ENCODE data around the gene FRG2.
A peak's percentile ranks its signal among the peaks of the same experiment; 100 is the strongest.
"Not testable (repeated sequence)": the region's sequence is repeated elsewhere in the genome, so short reads cannot be mapped to it uniquely, and the experiment has no call there.

Gene FRG2

DNA sequence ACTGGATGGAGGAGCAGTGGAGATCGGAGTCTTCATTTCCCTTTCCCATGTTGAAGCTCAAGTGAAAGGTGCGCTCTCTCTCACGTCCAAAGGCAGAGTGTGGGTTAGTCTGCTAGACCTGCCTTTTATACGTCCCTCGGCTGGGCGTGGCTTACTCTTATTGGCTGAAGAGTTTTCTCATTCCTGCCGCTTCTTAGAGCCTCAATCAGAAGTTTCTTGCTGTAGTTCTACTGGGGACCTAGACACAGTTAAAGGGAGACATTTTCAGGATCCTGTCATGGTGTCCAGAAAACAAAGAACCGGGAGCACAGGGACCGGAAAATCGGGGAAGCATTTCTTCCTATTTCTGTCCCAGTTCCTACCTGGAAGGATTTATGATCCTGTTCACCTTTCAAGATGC is at the start of gene FRG2:
FRG2 (minus strand) TSS at position 101 of the 400 bp plus-strand sequence; CDS start at position 49, 52 bp downstream.
- DNase-seq (ENCODE audit: low read depth), result not testable (repeated sequence)

DNA sequence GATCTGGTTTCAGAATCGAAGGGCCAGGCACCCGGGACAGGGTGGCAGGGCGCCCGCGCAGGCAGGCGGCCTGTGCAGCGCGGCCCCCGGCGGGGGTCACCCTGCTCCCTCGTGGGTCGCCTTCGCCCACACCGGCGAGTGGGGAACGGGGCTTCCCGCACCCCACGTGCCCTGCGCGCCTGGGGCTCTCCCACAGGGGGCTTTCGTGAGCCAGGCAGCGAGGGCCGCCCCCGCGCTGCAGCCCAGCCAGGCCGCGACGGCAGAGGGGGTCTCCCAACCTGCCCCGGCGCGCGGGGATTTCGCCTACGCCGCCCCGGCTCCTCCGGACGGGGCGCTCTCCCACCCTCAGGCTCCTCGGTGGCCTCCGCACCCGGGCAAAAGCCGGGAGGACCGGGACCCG is 41.3 kb upstream of the FRG2 start:
- not testable (repeated sequence) for DNase-seq (ENCODE audit: low read depth)

DNA sequence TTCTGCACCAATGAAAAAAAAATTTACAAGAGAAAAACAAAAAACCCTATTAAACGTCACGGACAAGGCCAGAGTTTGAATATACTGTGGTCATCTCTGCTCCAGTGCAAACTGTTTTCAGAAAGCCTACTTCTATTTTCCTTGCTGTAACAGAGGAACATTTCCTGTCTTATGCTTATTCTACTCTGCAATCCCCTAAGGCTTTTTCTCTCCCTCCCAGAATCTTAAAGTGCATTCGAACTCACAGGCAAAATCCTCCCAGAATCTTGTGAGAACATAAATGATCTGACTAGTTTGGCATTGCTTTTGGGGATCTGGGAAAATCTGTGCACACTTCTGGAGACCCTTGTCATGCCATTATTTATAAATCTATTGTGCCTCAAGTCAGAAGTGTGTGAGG is 37.7 kb upstream of the FRG2 start:
- peak; percentile 3 for DNase-seq (ENCODE audit: low read depth)

DNA sequence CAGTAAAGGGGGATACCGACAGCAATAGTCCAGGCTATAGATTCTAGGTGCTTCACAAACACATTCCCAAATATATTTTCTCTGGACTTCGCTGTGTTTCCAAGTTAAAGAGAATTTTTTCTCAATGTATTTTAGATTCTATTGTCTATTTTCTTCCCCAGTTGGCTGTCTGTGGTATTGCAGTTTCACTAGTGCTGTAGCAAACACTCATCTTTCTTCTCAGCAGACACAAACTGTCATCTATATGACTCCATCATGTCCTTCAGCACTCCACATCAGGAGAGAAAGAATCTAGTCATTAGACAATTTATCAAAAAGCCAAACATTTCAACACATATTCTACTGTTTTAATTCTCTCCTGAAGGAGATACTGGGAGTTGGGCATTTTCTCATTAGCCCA is 37.3 kb upstream of the FRG2 start, which contains the start of gene DBET:
DBET (plus strand) TSS at position 161 of the 400 bp plus-strand sequence.
- not testable (repeated sequence) for DNase-seq (ENCODE audit: low read depth)

DNA sequence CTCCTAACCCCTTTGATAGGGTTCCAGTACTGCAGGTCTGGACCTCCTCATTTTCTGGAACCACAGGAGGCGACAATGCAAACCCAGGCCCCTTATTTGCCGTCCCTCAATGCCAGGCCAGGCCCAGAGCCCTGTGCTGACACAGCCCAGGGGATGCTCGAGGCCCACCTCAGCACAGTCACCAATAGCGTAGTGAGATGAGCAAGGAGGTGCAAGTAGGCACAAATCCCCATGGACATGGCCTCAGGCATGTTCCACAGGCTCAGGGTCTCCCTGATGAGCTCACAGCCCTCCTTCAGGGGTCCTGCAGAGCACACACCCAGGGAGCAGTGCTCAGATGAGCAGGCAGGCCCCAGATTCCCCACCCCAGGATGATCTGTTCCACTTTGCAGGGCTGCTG is 31.9 kb upstream of the FRG2 start:
- DNase-seq (ENCODE audit: low read depth), result not testable (repeated sequence)

DNA sequence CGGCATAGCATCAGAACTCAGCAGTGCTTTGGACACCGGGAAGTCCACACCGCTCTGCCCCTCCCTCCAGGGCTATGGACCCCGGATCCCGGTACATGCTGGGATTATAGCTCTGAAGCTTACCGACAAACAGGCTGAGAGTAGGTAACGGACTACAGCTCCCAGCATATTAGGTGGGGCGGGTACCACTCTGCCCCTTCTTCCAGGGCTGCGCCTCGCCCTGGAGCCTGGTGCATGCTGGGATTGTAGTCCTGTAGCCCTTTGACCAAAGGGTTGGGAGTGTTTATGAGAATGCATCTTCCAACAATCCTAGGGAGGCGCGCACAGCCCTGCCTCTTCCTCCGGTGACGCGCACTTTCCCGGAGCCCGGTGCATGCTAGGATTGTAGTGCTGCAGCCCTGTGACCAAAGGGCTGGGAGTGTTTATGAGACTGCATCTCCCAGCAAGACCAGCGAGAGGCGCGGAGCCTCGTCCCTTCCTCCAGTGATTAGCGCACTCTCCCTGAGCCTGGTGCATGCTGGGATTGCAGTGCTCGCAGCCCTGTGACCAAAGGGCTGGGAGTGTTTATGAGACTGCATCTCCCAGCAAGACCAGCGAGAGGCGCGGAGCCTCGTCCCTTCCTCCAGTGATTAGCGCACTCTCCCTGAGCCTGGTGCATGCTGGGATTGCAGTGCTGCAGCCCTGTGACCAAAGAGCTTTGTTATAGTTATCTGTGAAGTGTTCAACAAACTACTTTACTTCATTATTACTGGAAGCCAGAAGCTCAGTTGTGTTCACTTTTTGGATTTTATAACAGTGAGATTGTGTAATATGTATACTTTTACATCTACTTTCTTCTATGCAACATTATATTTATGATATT is 22.6 kb upstream of the FRG2 start:
- not testable (repeated sequence) for DNase-seq (ENCODE audit: low read depth)

DNA sequence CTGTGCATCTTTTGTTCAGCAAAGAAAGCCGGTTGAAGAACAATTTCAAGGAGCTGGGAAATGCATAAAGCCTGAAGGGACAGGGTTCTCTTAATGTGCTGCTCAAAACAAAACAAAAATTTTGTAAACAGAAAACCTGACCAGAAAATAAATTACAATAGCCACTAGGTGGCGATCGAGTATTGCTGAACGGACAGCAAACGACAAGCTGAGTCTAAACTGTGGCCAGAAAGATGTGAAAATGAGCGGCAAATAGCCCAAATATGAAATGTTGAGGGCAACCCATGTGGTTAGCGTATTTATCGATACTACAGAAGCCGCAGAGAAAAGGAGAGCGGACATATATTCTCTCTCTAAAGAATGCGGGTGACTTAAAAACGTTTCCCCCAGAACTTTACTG is 20.6 kb upstream of the FRG2 start:
- DNase-seq (ENCODE audit: low read depth), result not testable (repeated sequence)

DNA sequence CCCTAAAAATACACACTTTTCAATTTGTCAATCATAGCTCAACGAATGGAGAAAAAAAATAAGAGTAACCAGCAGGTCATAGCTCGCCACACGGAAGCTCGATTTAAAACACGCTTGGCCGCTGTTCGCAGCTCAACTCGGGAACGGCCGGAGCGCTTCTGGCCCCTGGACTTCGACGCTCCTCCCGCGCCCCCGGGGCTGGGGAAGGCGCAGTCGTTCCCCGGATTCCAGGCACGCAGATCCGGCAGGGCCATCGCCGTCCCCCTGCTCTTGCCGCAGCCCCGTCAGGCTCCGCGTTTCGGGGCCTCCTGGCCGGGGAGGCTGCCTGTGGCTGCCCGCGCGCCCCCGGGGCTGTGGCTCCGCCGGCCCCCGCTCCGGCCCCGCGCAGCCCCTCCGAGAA is 13.8 kb upstream of the FRG2 start:
- not testable (repeated sequence) for DNase-seq (ENCODE audit: low read depth)

DNA sequence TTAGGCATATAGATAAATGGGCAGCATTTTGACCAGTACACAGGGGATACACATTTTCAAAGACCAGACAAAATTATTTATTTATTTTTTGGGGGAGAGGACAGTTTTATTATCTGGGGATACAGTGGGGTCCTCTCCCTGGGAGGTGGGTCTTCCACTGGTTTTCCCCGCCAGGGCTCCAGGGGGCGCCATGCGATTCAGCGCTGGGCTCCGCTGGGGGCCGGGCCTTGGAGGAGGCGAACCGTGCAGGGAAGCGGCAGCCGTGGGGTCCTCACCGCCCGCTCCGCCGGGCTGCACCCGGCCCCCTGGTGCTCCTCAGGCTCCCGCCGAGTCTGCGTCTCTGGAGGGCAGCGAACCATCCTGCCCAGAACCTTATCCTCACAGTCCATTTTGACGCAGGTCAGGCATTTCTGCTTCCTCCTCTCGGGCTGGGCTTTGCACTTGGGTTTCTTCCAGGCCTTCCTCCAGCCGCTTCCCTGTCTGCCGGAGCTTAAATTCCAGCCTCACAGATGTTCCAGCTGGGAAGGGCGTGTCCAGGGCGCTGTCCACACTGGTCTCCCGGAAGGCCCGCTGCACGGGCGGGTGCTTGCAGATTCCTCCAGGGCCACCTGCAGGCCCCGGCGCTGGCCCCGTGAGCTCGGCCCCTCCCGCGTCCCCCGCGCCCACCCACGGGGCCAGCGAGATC is 10.8 kb upstream of the FRG2 start:
- not testable (repeated sequence) for DNase-seq (ENCODE audit: low read depth)

DNA sequence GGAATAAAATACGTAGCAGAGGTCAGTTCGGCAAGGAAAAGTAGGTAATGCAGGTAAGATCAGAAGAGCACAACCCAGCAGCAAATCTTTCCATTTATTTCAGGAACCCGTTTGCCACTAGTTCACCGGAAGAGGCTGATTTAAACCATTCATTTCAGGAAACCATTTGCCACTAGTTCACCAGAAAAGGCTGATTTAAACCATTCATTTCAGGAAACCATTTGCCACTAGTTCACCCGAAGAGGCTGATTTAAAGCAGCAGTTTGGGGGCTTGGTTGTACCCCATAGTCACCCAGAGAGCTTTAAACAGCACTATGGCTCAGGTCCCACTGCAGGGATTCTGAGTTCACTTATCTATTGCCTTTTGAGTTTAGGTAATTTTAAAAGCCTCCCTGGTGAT is 4.2 kb upstream of the FRG2 start:
- not testable (repeated sequence) for DNase-seq (ENCODE audit: low read depth)

DNA sequence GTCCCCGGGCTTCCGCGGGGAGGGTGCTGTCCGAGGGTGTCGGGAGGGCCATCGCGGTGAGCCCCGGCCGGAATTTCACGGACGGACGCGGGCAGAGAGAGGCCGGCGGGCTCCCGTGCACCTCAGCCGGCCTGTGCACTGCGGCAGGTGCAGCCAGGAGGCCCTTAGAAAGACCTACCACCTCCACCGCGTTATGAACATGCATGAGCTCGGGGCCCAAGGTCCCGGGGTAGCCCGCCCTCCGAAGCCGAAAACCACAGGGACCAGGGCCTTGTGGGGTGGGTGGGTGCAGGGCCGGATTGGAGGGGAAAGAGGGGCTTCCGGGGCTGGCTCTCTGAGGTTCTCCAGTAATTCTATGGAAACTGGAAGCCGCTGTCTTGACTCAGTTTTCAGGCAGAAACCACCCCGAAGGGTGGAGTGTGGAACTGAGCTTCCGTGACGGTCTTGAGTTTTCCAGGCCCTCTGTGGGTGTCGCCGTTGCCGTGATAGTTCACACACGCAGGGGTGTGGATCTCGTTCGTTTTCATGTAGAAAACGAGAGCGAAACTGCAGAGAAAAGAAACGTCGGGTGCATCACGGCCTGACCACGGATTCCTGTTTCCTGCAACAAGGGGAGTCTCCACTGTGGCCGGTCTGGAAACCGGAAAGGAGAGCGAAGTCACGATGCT is 4.3 kb downstream of the FRG2 start:
- not testable (repeated sequence) for DNase-seq (ENCODE audit: low read depth)

DNA sequence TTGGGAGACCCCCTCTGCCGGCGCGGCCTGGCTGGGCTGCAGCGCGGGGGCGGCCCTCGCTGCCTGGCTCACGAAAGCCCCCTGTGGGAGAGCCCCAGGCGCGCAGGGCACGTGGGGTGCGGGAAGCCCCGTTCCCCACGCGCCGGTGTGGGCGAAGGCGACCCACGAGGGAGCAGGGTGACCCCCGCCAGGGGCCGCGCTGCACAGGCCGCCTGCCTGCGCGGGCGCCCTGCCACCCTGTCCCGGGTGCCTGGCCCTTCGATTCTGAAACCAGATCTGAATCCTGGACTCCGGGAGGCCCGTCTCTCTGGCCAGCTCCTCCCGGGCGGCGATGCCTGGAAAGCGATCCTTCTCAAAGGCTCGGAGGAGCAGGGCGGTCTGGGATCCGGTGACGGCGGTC is 5.1 kb downstream of the FRG2 start:
- not testable (repeated sequence) for DNase-seq (ENCODE audit: low read depth)

DNA sequence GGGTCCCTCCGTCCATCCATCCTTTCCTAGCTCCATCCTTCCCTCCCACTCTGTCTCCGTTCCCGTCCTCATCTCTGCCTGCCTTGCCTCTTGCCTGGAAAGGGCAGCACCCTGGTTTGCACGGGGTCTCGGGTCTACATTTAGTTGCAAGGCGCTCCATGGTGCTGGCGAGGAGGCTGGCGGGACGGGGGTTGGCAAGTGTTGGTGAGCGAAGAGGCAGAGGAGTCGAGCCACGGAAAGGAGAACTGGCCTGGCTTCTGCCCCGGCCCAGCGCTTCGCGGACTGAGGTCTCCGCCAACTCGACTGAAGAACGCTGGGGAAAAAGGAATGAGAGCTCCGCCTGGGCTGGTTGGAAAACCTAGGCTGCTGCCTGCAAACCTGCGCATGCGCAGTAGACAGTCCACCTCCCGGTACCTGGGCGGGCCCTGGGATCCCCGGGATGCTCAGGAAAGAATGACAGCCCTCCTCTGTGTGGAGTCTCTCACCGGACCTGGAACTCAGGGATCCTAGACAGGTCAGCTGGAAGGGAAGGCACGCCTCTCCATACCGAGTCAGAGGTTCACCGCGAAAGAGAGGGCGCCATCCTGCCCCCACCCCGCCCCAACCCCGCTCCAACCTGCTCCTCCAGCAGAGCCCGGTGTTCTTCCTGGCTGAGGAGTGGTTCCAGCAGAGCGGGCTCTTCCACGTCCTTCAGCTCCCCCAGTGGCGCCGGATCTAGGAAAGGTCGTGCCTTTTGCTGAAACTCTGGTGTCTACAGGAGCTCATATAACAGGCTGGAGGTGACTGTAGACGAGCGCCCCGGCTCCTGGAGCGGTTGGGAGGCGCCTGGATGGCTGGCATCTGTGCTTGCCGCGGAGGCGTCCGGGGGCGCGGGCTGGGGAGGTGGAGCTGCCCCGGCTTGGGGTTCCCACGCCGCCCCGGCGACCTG is 6.0 kb downstream of the FRG2 start:
- DNase-seq (ENCODE audit: low read depth), result peak; percentile 51

DNA sequence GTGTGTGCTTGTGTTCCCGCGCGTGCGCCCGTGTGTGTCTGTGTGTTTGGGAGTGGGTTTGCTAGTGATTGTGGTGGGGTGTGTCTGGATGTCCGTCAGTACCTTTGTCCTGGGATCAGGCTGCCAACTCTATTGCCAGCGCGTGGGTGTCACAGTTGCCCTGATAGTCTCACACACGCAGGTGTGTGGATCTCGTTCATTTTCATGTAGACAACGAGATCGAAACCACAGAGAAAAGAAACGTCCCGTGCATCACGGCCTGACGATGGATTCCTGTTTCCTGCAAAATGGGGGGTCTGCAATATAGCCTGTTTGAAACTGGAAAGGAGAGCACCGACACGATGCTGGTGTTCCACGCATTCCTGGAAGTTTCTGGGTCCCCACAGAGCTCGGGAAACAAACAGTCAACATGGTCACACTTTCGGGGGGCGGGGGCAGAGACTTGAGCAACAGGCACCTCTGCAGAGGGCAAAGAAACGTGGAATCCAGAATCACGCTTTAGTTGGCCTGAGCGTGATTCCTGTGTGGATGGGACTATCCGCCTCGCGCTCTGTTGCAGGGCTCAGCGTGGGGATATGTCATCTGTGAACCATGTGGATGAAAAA is 7.1 kb downstream of the FRG2 start:
- DNase-seq (ENCODE audit: low read depth), result not testable (repeated sequence)

DNA sequence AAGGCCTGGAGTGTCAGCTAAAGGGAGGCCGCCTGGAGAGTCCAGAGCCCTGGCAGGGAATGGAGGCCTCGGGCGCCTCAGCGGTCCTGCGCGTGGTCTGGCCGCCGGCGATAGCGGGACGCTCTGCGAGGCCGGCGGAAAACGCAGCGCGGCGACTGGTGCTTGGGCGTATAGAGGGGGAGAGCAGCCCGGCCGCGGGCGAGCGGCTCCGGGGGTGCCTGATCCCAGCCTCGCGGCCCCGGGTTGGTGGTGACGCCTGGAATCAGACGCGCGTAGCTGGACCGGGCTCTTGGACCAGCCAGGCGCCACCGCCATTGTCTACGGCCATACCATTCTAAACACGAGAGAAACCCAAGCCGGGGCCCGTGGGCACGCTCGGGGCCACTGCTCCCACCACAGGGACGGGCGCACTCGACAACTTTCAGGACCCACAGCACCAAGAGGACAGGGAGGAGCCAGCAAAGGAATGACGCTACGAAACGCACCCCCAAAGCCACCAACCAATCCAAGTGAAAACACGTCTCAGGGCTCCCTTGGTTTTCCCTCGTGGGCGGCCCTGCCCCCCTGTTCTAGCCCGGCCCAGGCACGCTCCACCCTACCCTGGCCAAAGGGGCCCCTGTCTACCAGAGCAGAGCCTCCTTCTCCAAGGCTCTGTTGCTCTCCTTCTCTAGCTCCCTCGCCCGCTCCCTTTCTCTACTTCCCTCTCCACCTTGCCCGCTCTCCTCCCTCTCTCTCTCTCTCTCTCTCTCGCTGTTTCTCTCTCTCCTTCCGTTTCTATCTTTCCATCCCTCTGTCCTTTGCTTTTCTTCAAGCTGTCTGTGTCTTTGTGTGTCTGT is 7.8 kb downstream of the FRG2 start:
- no peak for DNase-seq (ENCODE audit: low read depth)

DNA sequence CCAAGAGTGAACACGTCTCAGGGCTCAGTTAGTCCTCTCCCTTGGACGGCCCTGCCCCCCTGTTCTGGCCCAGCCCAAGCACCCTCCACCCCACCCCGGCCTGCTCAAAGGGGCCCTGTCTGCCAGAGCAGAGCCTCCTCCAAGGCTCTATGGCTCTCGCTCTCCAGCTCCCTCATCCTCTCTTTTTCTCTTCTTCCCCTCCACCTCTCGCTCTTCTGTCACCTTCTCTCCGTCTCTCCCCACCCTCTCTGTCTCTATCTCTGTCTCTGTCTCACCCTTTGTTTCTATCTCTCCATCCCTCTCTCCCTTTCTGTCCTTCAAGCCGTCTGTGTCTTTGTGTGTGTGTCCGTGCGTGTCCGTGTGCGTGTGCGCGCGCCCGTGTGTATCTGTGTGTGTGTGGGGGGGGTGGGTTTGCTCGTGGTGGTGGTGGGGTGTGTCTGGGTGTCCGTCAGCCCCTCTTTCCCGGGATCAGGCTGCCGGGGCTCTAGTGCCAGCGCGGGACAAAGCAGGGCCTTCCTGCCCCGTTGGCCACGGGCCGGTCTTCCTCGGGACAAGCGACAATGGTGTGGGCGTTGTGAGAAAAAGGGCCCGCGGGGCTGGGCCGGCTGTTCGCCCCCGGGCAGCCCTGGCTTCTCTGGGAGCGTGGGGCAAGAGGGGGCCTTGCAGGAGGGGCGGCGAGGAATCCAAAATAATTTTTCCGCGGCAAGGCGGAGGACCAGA is 8.7 kb downstream of the FRG2 start:
- DNase-seq (ENCODE audit: low read depth), result no peak

DNA sequence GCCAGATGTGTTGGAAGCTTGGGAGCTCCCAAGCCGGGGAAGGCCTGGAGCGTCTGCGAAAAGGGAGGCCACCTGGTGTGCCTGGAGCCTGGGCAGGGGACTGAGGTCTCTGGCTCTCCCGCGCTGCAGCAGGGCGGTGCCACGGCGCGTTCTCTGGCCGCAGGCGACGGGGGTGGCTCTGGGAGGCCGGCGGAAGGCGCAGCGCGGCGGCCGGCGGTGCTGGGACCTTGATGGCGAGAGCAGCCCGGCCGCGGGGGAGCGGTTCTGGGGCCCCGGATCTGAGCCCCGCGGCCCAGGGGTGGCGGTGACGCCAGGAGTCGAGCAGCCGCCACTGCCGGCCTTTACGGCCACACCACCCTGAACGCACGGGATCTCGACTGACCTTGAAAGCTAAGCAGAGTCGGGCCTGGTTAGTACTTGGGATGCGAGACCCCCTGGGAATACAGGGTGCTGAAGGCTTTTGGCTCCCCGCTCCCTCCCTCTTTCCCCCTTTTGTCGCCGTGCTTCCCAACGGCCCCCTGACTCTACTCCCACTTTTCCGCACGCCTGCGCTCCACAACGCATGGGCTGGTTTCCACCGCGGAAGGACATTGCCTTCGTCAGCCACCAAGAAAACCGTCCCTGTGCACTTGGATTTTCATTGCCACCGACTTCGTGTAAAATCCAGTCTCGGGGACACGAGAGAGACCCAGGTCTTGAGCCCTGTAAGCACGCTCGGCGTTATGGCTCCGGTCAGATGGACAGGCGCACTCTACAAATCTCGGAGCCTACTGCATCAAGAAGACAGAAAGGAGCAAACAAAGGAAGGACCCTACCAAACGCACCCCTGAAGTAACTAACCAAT is 9.5 kb downstream of the FRG2 start:
- DNase-seq (ENCODE audit: low read depth), result no peak

All from EH (cell line).